H1 (cell line): ENCODE data around the gene ACTN4. TPM values are rescaled to one million over a fixed set of nuclear protein-coding genes. Genes with fewer than 3 reads are reported as not detected.

Source experiments
- CHD1 ChIP-seq: IDR thresholded peaks from 2 replicates; pipeline ENCODE4 v1.6.1; 2012; ENCODE audit warnings: low read depth, low read length, improper control_type of control experiment
- JUND ChIP-seq: IDR thresholded peaks from 2 replicates; pipeline ENCODE4 v1.6.1; 2011; ENCODE audit warnings: mild to moderate bottlenecking, improper control_type of control experiment, low read length
- KDM1A ChIP-seq: fragments of 200-600, 300-600 bp; sonication (generic); IDR thresholded peaks from 2 replicates; pipeline ENCODE4 v1.7.1; 2016; ENCODE audit warnings: mild to moderate bottlenecking, low read length, borderline replicate concordance
- NRF1 ChIP-seq: IDR thresholded peaks from 2 replicates; pipeline ENCODE4 v1.6.1; 2011; ENCODE audit warnings: mild to moderate bottlenecking, low read depth, low read length, improper control_type of control experiment
- PHF8 ChIP-seq: fragments of 200-600 bp; sonication (generic); conservative IDR thresholded peaks from 2 replicates; pipeline ENCODE4 v1.7.1; 2012; ENCODE audit warnings: low read depth, mild to moderate bottlenecking, inconsistent platforms, low read length, moderate library complexity
- SP4 ChIP-seq: IDR thresholded peaks from 2 replicates; pipeline ENCODE4 v1.6.1; 2012; ENCODE audit warnings: low read length, inconsistent platforms
- polyA plus RNA-seq, 7 experiments: library from polyadenylated mRNA; depleted of rRNA in 3 of 7; stranded (reverse) in 5 of 7; unstranded in 2 of 7; fragments of >200 nt in 5 of 7; fragments of 200-250 nt in 2 of 7; gene quantifications; 1 replicate in 5 of 7; 2 replicates in 1 of 7; 4 replicates in 1 of 7; pipeline versions ENCODE4 v1.2.1 to v1.2.3, GENCODE V29; 2011 to 2013; ENCODE audit warnings: missing spikeins in 2 of 7, mixed read lengths in 2 of 7
- total RNA-seq: library from RNA; stranded (reverse); fragmentation: NEBNext Ultra II Directional; extraction: Animal tissue kit (Norgen Biotek cat#: 25700); gene quantifications from 2 replicates; pipeline ENCODE4 v1.2.1, GENCODE V29; 2021
- TF ChIP-seq, protein P1 (sequence below): IDR thresholded peaks from 2 replicates; pipeline ENCODE4 v1.6.1; 2011; ENCODE audit warnings: low read depth, mild to moderate bottlenecking, low read length; ENCODE audit not compliant: insufficient read depth

ACTN4 gene
- total and polyA plus RNA-seq, 2 of the 8 experiments (the other 6 are each of a cell fraction or from before 2014, with no cell fraction given), result 211 to 520 TPM

- TF ChIP-seq PHF8, result no peak
- no peak for TF ChIP-seq NRF1
- no peak for TF ChIP-seq KDM1A
- TF ChIP-seq SP4, result no peak
- TF ChIP-seq, protein P1, sequence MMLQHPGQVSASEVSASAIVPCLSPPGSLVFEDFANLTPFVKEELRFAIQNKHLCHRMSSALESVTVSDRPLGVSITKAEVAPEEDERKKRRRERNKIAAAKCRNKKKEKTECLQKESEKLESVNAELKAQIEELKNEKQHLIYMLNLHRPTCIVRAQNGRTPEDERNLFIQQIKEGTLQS, result no peak
- TF ChIP-seq JUND, result no peak
- no peak for TF ChIP-seq CHD1
These were observed 82.4 kb downstream of the ACTN4 start (continued) for GRCh38 chr19:38729653-38730469.
